ENCODE data around the gene DDX47. TPM values are rescaled to one million over a fixed set of nuclear protein-coding genes. Genes with fewer than 3 reads are reported as not detected.

Gene DDX47
- total RNA-seq, 1 experiment from 2014 or later, result 39.2 TPM

DNA sequence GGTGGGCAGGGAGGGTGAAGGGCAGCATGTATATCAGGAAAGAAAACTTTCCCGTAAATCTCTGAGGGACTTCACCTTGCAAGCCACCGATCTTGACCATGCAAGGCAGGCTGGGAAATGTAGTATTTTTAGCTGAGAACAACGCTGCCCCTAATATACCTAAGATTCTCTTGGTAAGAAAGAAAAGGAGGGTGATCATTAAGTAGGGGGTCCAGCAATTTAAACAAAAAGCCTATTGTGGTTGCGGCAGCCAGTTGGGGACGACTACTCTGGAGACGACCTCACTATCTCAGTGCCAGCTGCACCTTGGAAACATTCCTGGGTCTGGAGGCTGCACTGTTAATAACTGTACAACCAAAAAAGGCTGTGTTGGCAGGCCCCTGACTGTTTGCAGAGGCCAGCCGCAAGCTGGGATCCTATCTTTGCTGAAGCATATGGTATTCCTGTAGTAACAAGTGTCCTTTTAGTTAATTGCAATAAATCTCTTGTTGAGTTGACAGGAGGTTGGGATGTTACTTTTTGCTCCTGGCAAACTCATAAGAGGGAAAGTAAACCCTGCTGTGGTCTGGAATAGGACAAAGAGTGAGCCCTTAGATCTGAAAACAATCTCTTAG is 21.3 kb upstream of the DDX47 start:
- no peak overlapping the region for H3K4me2 ChIP-seq (ENCODE audit: low read depth, low read length, poor library complexity, severe bottlenecking)
- no peaks in the 10 kb centered on the region for H3K36me3 ChIP-seq (ENCODE audit: insufficient read depth, low read length)
- H3K27ac ChIP-seq (ENCODE audit: low read length), result no peak overlapping the region
- H3K4me1 ChIP-seq (ENCODE audit: low read length), result peaks cover 12% of the 10 kb centered on the region
- H3K4me3 ChIP-seq (ENCODE audit: low read length), result no peak overlapping the region
- H3K27me3 ChIP-seq (ENCODE audit: low read length), result no peaks in the 10 kb centered on the region
- no peaks in the 10 kb centered on the region for H4K20me1 ChIP-seq (ENCODE audit: insufficient read depth, low read depth, low read length)
- H3K9ac ChIP-seq (ENCODE audit: low read length), result no peak overlapping the region
- H3K9me2 ChIP-seq (replicated peaks; ENCODE audit: insufficient read depth, low read length), result no peaks in the 10 kb centered on the region
- H3K79me2 ChIP-seq (ENCODE audit: low read length), result no peaks in the 10 kb centered on the region
- H2AFZ ChIP-seq (ENCODE audit: low read length), result no peak overlapping the region
- DNase-seq, result no peak
- H3K9me3 ChIP-seq (ENCODE audit: low read length), result no peaks in the 10 kb centered on the region

DNA sequence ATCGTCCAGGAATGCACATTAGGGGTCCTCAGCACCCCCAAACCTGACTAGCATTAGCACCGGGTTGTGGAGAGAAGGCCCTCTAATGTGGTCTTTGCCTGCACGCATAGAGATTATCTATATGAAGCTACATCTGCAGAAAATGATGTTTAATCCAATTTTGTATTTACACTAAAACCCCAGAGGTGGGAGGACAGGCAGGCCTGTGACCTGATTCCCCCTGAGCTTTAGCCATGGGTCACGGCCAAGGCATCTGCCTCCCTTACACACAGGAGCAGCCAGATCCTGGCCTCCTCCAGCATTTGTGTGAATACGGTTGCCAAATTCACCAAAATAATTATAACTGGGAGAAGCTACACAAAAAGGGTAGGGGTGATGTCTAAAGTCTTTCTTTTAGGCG is 20.7 kb upstream of the DDX47 start:
- Histone ChIP-seq H3K27me3 (ENCODE audit: low read length) (no peaks in the 10 kb centered on the region), H3K27ac (ENCODE audit: low read length) (no peak overlapping the region), H3K79me2 (ENCODE audit: low read length) (no peaks in the 10 kb centered on the region), H2AFZ (ENCODE audit: low read length) (no peak overlapping the region), H3K4me1 (ENCODE audit: low read length) (peaks cover 7% of the 10 kb centered on the region), H4K20me1 (ENCODE audit: insufficient read depth, low read depth, low read length) (no peaks in the 10 kb centered on the region), H3K4me2 (ENCODE audit: low read depth, low read length, poor library complexity, severe bottlenecking) (no peak overlapping the region), H3K4me3 (ENCODE audit: low read length) (no peak overlapping the region), H3K9ac (ENCODE audit: low read length) (no peak overlapping the region), H3K9me2 (replicated peaks; ENCODE audit: insufficient read depth, low read length) (no peaks in the 10 kb centered on the region), H3K36me3 (ENCODE audit: insufficient read depth, low read length) (no peaks in the 10 kb centered on the region), H3K9me3 (ENCODE audit: low read length) (no peaks in the 10 kb centered on the region)
- DNase-seq, result no peak

DNA sequence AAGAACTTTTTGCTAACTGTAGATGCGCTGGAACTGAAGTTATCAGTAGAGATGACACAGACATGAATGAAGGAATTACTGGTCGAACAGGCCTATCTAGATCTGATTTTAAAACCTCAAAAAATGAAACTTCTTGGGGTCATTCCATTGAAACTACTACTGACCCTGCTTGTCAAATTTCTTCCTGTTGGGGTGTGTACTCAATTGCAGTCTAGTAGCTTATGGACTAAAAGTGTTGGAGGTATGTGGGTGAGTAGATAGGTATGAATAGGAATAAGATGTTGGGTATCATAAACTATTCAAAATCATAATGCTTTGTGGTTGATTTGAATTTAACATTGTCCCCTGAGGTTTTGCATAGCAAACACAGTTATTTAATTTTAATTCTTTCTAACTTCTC is 18.5 kb upstream of the DDX47 start:
- Histone ChIP-seq H3K27me3 (ENCODE audit: low read length) (no peaks in the 10 kb centered on the region), H3K36me3 (ENCODE audit: insufficient read depth, low read length) (no peaks in the 10 kb centered on the region), H3K9me3 (ENCODE audit: low read length) (no peaks in the 10 kb centered on the region), H2AFZ (ENCODE audit: low read length) (no peak overlapping the region), H3K9me2 (replicated peaks; ENCODE audit: insufficient read depth, low read length) (no peaks in the 10 kb centered on the region), H3K79me2 (ENCODE audit: low read length) (no peaks in the 10 kb centered on the region), H4K20me1 (ENCODE audit: insufficient read depth, low read depth, low read length) (no peaks in the 10 kb centered on the region), H3K4me1 (ENCODE audit: low read length) (no peaks in the 10 kb centered on the region), H3K9ac (ENCODE audit: low read length) (no peak overlapping the region), H3K4me3 (ENCODE audit: low read length) (no peak overlapping the region), H3K27ac (ENCODE audit: low read length) (no peak overlapping the region), H3K4me2 (ENCODE audit: low read depth, low read length, poor library complexity, severe bottlenecking) (no peak overlapping the region)
- no peak for DNase-seq

DNA sequence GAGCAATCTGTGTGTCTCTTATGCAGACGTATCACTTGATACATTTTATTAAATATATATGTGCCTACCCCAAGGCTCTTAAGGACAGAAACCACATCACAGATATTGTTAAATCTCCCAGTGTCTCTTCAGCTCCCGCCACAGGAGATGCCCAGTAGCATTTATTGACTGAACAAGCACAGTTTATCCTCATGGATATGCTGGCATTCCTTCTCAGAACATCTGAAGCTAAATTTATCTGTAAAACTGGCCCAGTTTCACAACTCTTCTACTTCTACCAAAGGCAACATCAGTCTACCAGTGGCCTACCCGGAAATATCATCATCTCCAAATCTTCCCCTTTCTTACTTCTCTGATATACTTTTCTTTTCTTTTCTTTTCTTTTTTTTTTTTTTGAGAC is 17.0 kb upstream of the DDX47 start:
- no peaks in the 10 kb centered on the region for H3K27me3 ChIP-seq (ENCODE audit: low read length)
- no peaks in the 10 kb centered on the region for H3K79me2 ChIP-seq (ENCODE audit: low read length)
- H3K27ac ChIP-seq (ENCODE audit: low read length), result no peak overlapping the region
- no peak overlapping the region for H3K9ac ChIP-seq (ENCODE audit: low read length)
- no peaks in the 10 kb centered on the region for H3K4me1 ChIP-seq (ENCODE audit: low read length)
- H3K4me3 ChIP-seq (ENCODE audit: low read length), result no peak overlapping the region
- no peak overlapping the region for H3K4me2 ChIP-seq (ENCODE audit: low read depth, low read length, poor library complexity, severe bottlenecking)
- H2AFZ ChIP-seq (ENCODE audit: low read length), result no peak overlapping the region
- no peaks in the 10 kb centered on the region for H3K36me3 ChIP-seq (ENCODE audit: insufficient read depth, low read length)
- H3K9me2 ChIP-seq (replicated peaks; ENCODE audit: insufficient read depth, low read length), result no peaks in the 10 kb centered on the region
- no peaks in the 10 kb centered on the region for H4K20me1 ChIP-seq (ENCODE audit: insufficient read depth, low read depth, low read length)
- no peak for DNase-seq
- H3K9me3 ChIP-seq (ENCODE audit: low read length), result no peaks in the 10 kb centered on the region

DNA sequence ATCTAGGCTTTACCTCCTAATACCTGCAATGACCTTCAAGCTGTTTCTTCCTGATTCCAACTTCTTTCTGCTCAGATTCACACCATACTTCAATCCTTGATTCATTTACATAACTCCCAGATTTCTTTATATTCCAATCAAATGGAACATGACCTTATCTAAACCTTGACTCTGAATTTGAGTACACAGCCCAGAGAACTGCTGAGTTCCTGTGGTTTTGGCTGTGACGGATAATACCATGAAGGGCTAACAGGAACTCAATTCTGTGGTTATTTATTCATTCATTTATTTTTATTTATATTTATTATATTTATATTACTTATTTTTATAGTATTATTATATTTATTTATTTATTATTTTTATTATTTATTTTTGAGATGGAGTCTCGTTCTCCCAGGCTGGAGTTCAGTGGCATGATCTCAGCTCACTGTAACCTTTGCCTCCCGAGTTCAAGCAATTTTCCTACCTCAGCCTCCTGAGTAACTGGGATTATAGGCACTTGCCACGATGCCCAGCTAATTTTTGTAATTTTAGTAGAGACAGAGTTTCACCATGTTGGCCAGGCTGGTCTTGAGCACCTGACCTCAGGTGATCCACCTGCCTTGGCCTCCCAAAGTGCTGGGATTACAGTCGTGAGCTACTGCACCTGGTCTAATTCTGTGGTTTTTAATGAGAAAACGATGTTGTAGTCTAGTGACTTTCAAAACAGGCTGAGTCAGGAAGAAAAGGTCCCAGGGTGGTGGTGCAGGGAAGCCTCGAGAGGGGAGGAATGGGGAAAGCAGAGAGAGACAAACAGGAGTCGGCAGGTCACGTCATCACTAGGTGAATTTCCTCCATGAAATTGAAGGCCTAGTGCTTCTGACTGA is 16.0 kb upstream of the DDX47 start:
- DNase-seq, result no peak
- H3K27ac ChIP-seq (ENCODE audit: low read length), result no peak overlapping the region
- no peak overlapping the region for H3K9ac ChIP-seq (ENCODE audit: low read length)
- H3K4me1 ChIP-seq (ENCODE audit: low read length), result no peaks in the 10 kb centered on the region
- no peaks in the 10 kb centered on the region for H3K9me3 ChIP-seq (ENCODE audit: low read length)
- H2AFZ ChIP-seq (ENCODE audit: low read length), result no peak overlapping the region
- no peaks in the 10 kb centered on the region for H3K9me2 ChIP-seq (replicated peaks; ENCODE audit: insufficient read depth, low read length)
- H3K36me3 ChIP-seq (ENCODE audit: insufficient read depth, low read length), result no peaks in the 10 kb centered on the region
- H3K27me3 ChIP-seq (ENCODE audit: low read length), result no peaks in the 10 kb centered on the region
- H3K4me3 ChIP-seq (ENCODE audit: low read length), result no peak overlapping the region
- H4K20me1 ChIP-seq (ENCODE audit: insufficient read depth, low read depth, low read length), result no peaks in the 10 kb centered on the region
- H3K4me2 ChIP-seq (ENCODE audit: low read depth, low read length, poor library complexity, severe bottlenecking), result no peak overlapping the region
- H3K79me2 ChIP-seq (ENCODE audit: low read length), result no peaks in the 10 kb centered on the region

DNA sequence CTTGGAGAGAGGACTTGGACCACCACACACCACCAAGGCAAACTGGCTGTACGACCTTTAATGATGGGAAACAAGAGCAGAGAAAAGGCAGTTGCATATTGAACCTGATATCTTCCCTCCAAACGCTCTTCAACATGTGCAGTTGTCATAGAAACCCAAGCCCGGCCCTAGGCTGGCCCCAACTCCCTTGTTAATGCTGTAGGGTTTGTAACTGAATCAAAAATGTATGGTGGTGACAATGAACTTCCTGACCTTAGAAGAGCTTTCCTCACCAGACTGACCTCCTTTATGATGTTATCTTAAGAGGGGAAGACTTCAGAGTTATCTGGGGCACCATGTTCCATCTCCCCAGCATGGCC is 15.4 kb upstream of the DDX47 start:
- no peak for DNase-seq
- Histone ChIP-seq H3K9me2 (replicated peaks; ENCODE audit: insufficient read depth, low read length) (no peaks in the 10 kb centered on the region), H3K4me3 (ENCODE audit: low read length) (no peak overlapping the region), H3K9ac (ENCODE audit: low read length) (no peak overlapping the region), H2AFZ (ENCODE audit: low read length) (no peak overlapping the region), H3K79me2 (ENCODE audit: low read length) (no peaks in the 10 kb centered on the region), H3K4me2 (ENCODE audit: low read depth, low read length, poor library complexity, severe bottlenecking) (no peak overlapping the region), H3K36me3 (ENCODE audit: insufficient read depth, low read length) (no peaks in the 10 kb centered on the region), H4K20me1 (ENCODE audit: insufficient read depth, low read depth, low read length) (no peaks in the 10 kb centered on the region), H3K9me3 (ENCODE audit: low read length) (no peaks in the 10 kb centered on the region), H3K27ac (ENCODE audit: low read length) (no peak overlapping the region), H3K27me3 (ENCODE audit: low read length) (no peaks in the 10 kb centered on the region), H3K4me1 (ENCODE audit: low read length) (no peaks in the 10 kb centered on the region)

DNA sequence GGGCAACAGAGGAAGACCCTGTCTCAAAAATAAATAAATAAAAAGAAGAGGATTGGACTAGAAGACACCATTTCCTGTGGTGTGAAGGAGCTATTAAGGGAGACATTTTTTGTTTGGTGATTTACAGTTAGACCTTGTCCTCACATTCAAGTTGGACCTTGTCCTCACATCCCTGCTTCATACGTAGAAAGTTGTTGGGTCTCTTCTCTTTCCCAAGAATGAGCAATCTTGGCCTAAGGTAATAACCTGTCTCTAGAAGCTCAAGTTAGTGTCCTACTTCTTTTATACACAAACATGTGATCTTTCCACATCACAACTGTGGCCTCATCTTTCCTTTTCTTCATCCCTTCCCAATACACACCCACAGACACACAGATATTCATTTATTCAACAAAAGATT is 14.7 kb upstream of the DDX47 start:
- Histone ChIP-seq H3K27ac (ENCODE audit: low read length) (no peak overlapping the region), H3K9me2 (replicated peaks; ENCODE audit: insufficient read depth, low read length) (no peaks in the 10 kb centered on the region), H2AFZ (ENCODE audit: low read length) (no peak overlapping the region), H3K27me3 (ENCODE audit: low read length) (no peaks in the 10 kb centered on the region), H3K9me3 (ENCODE audit: low read length) (no peaks in the 10 kb centered on the region), H3K4me3 (ENCODE audit: low read length) (no peak overlapping the region), H3K9ac (ENCODE audit: low read length) (no peak overlapping the region), H3K79me2 (ENCODE audit: low read length) (no peaks in the 10 kb centered on the region), H3K36me3 (ENCODE audit: insufficient read depth, low read length) (no peaks in the 10 kb centered on the region), H4K20me1 (ENCODE audit: insufficient read depth, low read depth, low read length) (no peaks in the 10 kb centered on the region), H3K4me1 (ENCODE audit: low read length) (no peaks in the 10 kb centered on the region), H3K4me2 (ENCODE audit: low read depth, low read length, poor library complexity, severe bottlenecking) (no peak overlapping the region)
- DNase-seq, result no peak

DNA sequence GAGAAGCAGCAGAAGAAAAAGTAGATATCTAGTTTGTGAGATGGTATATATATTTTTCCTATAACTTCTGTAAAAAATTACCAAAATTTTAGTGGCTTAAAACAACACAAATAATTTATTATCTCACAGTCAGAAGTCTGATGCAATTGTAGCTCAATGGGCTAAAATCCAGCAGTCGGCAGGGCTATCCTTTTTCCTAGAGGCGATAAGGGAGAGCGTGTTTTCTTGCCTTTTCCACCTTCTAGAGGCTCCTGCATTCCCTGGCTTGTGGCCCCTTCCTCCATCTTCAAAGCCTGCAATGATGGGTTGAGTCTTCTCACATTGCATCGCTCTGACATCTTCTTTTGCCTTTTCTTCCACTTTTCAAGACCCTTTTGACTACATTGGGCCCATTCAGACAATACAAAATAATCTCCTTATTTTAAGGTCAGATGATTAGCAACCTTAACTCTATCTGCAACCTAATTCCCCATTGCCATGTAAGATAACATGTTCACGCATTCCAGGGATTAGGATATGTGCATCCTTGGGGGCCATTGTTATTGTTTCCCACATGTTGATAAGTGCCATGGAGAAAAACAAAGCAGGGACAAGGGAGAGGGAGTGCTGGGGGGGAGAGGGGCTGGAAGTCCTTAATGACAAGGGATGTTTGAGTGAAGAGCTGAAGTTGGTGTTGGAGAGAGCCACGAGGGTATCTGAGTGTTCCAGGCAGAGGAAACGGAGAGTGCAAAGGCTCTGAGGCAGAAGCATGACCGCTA is 13.8 kb upstream of the DDX47 start:
- no peaks in the 10 kb centered on the region for H4K20me1 ChIP-seq (ENCODE audit: insufficient read depth, low read depth, low read length)
- H2AFZ ChIP-seq (ENCODE audit: low read length), result no peak overlapping the region
- no peaks in the 10 kb centered on the region for H3K27me3 ChIP-seq (ENCODE audit: low read length)
- no peak overlapping the region for H3K27ac ChIP-seq (ENCODE audit: low read length)
- no peak overlapping the region for H3K9ac ChIP-seq (ENCODE audit: low read length)
- DNase-seq, result no peak
- no peaks in the 10 kb centered on the region for H3K4me1 ChIP-seq (ENCODE audit: low read length)
- H3K79me2 ChIP-seq (ENCODE audit: low read length), result no peaks in the 10 kb centered on the region
- no peaks in the 10 kb centered on the region for H3K9me2 ChIP-seq (replicated peaks; ENCODE audit: insufficient read depth, low read length)
- no peak overlapping the region for H3K4me3 ChIP-seq (ENCODE audit: low read length)
- H3K4me2 ChIP-seq (ENCODE audit: low read depth, low read length, poor library complexity, severe bottlenecking), result no peak overlapping the region
- no peaks in the 10 kb centered on the region for H3K9me3 ChIP-seq (ENCODE audit: low read length)
- H3K36me3 ChIP-seq (ENCODE audit: insufficient read depth, low read length), result no peaks in the 10 kb centered on the region
